ENCODE data around the gene CYB5A.

The CYB5A gene

GRCh38 chr18:74261053-74261713, 30.6 kb downstream of the CYB5A start:
- no peak for TF ChIP-seq CTCF (IDR thresholded peaks at IDR 0.05; ENCODE audit: control insufficient read depth, insufficient read depth, low read depth, low read length, missing control alignments)
- DNase-seq (ENCODE audit: low read depth), result no peak
- no peak overlapping the region for H3K4me3 ChIP-seq (ENCODE audit: control insufficient read depth, low read depth, low read length)

GRCh38 chr18:74259347-74259746, 32.4 kb downstream of the CYB5A start:
- DNase-seq (ENCODE audit: low read depth), result no peak
- H3K4me3 ChIP-seq (ENCODE audit: control insufficient read depth, low read depth, low read length), result no peak overlapping the region
- TF ChIP-seq CTCF (IDR thresholded peaks at IDR 0.05; ENCODE audit: control insufficient read depth, insufficient read depth, low read depth, low read length, missing control alignments), result no peak

GRCh38 chr18:74257083-74257482, 34.7 kb downstream of the CYB5A start:
- no peak overlapping the region for H3K4me3 ChIP-seq (ENCODE audit: control insufficient read depth, low read depth, low read length)
- no peak for TF ChIP-seq CTCF (IDR thresholded peaks at IDR 0.05; ENCODE audit: control insufficient read depth, insufficient read depth, low read depth, low read length, missing control alignments)
- no peak for DNase-seq (ENCODE audit: low read depth)

- DNase-seq (ENCODE audit: low read depth), result no peak
- no peak overlapping the region for H3K4me3 ChIP-seq (ENCODE audit: control insufficient read depth, low read depth, low read length)
- TF ChIP-seq CTCF (IDR thresholded peaks at IDR 0.05; ENCODE audit: control insufficient read depth, insufficient read depth, low read depth, low read length, missing control alignments), result no peak
Observed at GRCh38 chr18:74256190-74256589, 35.6 kb downstream of the CYB5A start.

- H3K4me3 ChIP-seq (ENCODE audit: control insufficient read depth, low read depth, low read length), result no peak overlapping the region
- no peak for TF ChIP-seq CTCF (IDR thresholded peaks at IDR 0.05; ENCODE audit: control insufficient read depth, insufficient read depth, low read depth, low read length, missing control alignments)
- DNase-seq (ENCODE audit: low read depth), result peak; percentile 60
Observed at GRCh38 chr18:74255131-74255616, 36.6 kb downstream of the CYB5A start.

GRCh38 chr18:74252039-74252395, 39.7 kb downstream of the CYB5A start:
- no peak overlapping the region for H3K4me3 ChIP-seq (ENCODE audit: control insufficient read depth, low read depth, low read length)
- no peak for TF ChIP-seq CTCF (IDR thresholded peaks at IDR 0.05; ENCODE audit: control insufficient read depth, insufficient read depth, low read depth, low read length, missing control alignments)
- no peak for DNase-seq (ENCODE audit: low read depth)
